HAP-1 (cell line): Measurements from ENCODE around the gene ARF3.
A peak's percentile ranks its signal among the peaks of the same experiment; 100 is the strongest.

Experiments used
- DNase-seq, 2 experiments: peaks; one replicate each; pipeline ENCODE4 v3.0.0-alpha.2; 2016 to 2020; ENCODE audit warnings: low spot score in 2 of 2
- H3K27me3 ChIP-seq: fragments of 250-450 bp; sonication (Bioruptor Pico); 2 replicates; pipeline ENCODE4 v1.5.1; 2020; ENCODE audit warnings: low read depth, mild to moderate bottlenecking, moderate library complexity
- H3K36me3 ChIP-seq: fragments of 250-450 bp; sonication (Bioruptor Pico); replicated peaks from 2 replicates; pipeline ENCODE4 v1.5.1; 2020; ENCODE audit warnings: mild to moderate bottlenecking
- H3K4me1 ChIP-seq: fragments of 250-450 bp; sonication (Bioruptor Pico); 2 replicates; pipeline ENCODE4 v1.5.1; 2020; ENCODE audit warnings: mild to moderate bottlenecking
- H3K4me3 ChIP-seq: fragments of 250-450 bp; sonication (Bioruptor Pico); 2 replicates; pipeline ENCODE4 v1.5.1; 2020; ENCODE audit warnings: mild to moderate bottlenecking, moderate library complexity
- H3K9me3 ChIP-seq: fragments of 250-450 bp; sonication (Bioruptor Pico); 2 replicates; pipeline ENCODE4 v1.5.1; 2020; ENCODE audit warnings: mild to moderate bottlenecking, moderate library complexity
- in situ Hi-C: fragments of 300-500 bp; cut with MboI; formaldehyde crosslinking; loops from 3 replicates; pipeline ENCODE4 v1.14.3; 2020; ENCODE audit warnings: low sequenced_read_pairs, inconsistent platforms, mixed read lengths

ARF3 gene

GRCh38 chr12:48990552-48990951 is 33.3 kb upstream of the ARF3 start:
- in situ Hi-C loops: no loop called here
- H3K4me1 ChIP-seq: peaks cover 27% of the 10 kb centered on the region
- no peaks in the 10 kb centered on the region for H3K27me3 ChIP-seq
- no peak overlapping the region for H3K4me3 ChIP-seq
- DNase-seq: no peak
- no peaks in the 10 kb centered on the region for H3K9me3 ChIP-seq
- no peaks in the 10 kb centered on the region for H3K36me3 ChIP-seq

- H3K4me3 ChIP-seq: no peak overlapping the region
- in situ Hi-C loops: no loop called here
- no peaks in the 10 kb centered on the region for H3K27me3 ChIP-seq
- no peaks in the 10 kb centered on the region; the same call in 1 of the 2 replicates for H3K36me3 ChIP-seq
- peaks cover 26% of the 10 kb centered on the region for H3K4me1 ChIP-seq
- no peaks in the 10 kb centered on the region for H3K9me3 ChIP-seq
- peak in 1 of 2 experiments; percentile 86 for DNase-seq
These were observed 30.9 kb upstream of the ARF3 start for GRCh38 chr12:48988030-48988649.

- no peaks in the 10 kb centered on the region; the same call in 1 of the 2 replicates for H3K36me3 ChIP-seq
- DNase-seq: peak; percentile 86 to 93
- no peaks in the 10 kb centered on the region for H3K9me3 ChIP-seq
- in situ Hi-C loops: no loop called here
- H3K4me1 ChIP-seq: peaks cover 26% of the 10 kb centered on the region
- H3K27me3 ChIP-seq: peaks cover 8% of the 10 kb centered on the region
- H3K4me3 ChIP-seq: no peak overlapping the region
These were observed 29.5 kb upstream of the ARF3 start for GRCh38 chr12:48986720-48987291.

GRCh38 chr12:48985901-48986300 is 28.6 kb upstream of the ARF3 start:
- no peak overlapping the region for H3K4me3 ChIP-seq
- in situ Hi-C loops: no loop called here
- peaks cover 26% of the 10 kb centered on the region for H3K4me1 ChIP-seq
- no peak for DNase-seq
- H3K36me3 ChIP-seq: no peaks in the 10 kb centered on the region; the same call in 1 of the 2 replicates
- H3K27me3 ChIP-seq: peaks cover 16% of the 10 kb centered on the region
- no peaks in the 10 kb centered on the region for H3K9me3 ChIP-seq

GRCh38 chr12:48985475-48985897 is 28.2 kb upstream of the ARF3 start:
- peaks cover 26% of the 10 kb centered on the region for H3K4me1 ChIP-seq
- no peak overlapping the region for H3K4me3 ChIP-seq
- in situ Hi-C loops: no loop called here
- no peaks in the 10 kb centered on the region; the same call in 1 of the 2 replicates for H3K36me3 ChIP-seq
- H3K9me3 ChIP-seq: no peaks in the 10 kb centered on the region
- DNase-seq: no peak
- peaks cover 16% of the 10 kb centered on the region for H3K27me3 ChIP-seq

- in situ Hi-C loops: no loop called here
- DNase-seq: no peak
- H3K27me3 ChIP-seq: peaks cover 16% of the 10 kb centered on the region
These were observed 25.3 kb upstream of the ARF3 start for GRCh38 chr12:48982397-48983080.

GRCh38 chr12:48981757-48982157 is 24.5 kb upstream of the ARF3 start:
- Histone ChIP-seq H3K9me3 (no peaks in the 10 kb centered on the region), H3K36me3 (no peaks in the 10 kb centered on the region; the same call in 1 of the 2 replicates), H3K27me3 (peaks cover 16% of the 10 kb centered on the region), H3K4me1 (peaks cover 14% of the 10 kb centered on the region), H3K4me3 (no peak overlapping the region)
- no peak for DNase-seq
- in situ Hi-C loops: no loop called here

More at GRCh38 chr12:48982397-48983080, 25.3 kb upstream of the ARF3 start:
- peaks cover 20% of the 10 kb centered on the region for H3K4me1 ChIP-seq
- no peaks in the 10 kb centered on the region for H3K9me3 ChIP-seq
- H3K4me3 ChIP-seq: no peak overlapping the region
- no peaks in the 10 kb centered on the region; the same call in 1 of the 2 replicates for H3K36me3 ChIP-seq

- Histone ChIP-seq H3K4me1 (peaks cover 8% of the 10 kb centered on the region), H3K36me3 (no peaks in the 10 kb centered on the region; the same call in 1 of the 2 replicates), H3K4me3 (peak overlapping the region; percentile 4; the same call in 1 of the 2 replicates), H3K9me3 (no peaks in the 10 kb centered on the region), H3K27me3 (peaks cover 16% of the 10 kb centered on the region)
- in situ Hi-C loops: no loop called here
- DNase-seq: peak in 1 of 2 experiments; percentile 43
These were observed 23.9 kb upstream of the ARF3 start for GRCh38 chr12:48980953-48981756.

GRCh38 chr12:48980389-48980952 is 23.2 kb upstream of the ARF3 start:
- Histone ChIP-seq H3K9me3 (no peaks in the 10 kb centered on the region), H3K27me3 (peaks cover 16% of the 10 kb centered on the region), H3K4me3 (no peak overlapping the region), H3K36me3 (no peaks in the 10 kb centered on the region; the same call in 1 of the 2 replicates), H3K4me1 (peaks cover under 1% of the 10 kb centered on the region)
- DNase-seq: no peak
- in situ Hi-C loops: no loop called here

- no peaks in the 10 kb centered on the region for H3K36me3 ChIP-seq
- in situ Hi-C loops: loop anchor here (5.0 kb wide), 1 partner anchor 117 kb away; no protein-coding TSS in a partner anchor
These were observed 22.5 kb upstream of the ARF3 start for GRCh38 chr12:48979602-48980388.

GRCh38 chr12:48978741-48979601 is 21.7 kb upstream of the ARF3 start:
- Histone ChIP-seq H3K27me3 (peaks cover 16% of the 10 kb centered on the region), H3K4me3 (no peak overlapping the region)
- in situ Hi-C loops: loop anchor here (5.0 kb wide), 1 partner anchor 117 kb away; no protein-coding TSS in a partner anchor

More at GRCh38 chr12:48979602-48980388, 22.5 kb upstream of the ARF3 start:
- Histone ChIP-seq H3K27me3 (peaks cover 16% of the 10 kb centered on the region), H3K4me1 (no peaks in the 10 kb centered on the region; the same call in 1 of the 2 replicates), H3K9me3 (no peaks in the 10 kb centered on the region), H3K4me3 (no peak overlapping the region)
- no peak for DNase-seq

More at GRCh38 chr12:48978741-48979601, 21.7 kb upstream of the ARF3 start:
- Histone ChIP-seq H3K4me1 (no peaks in the 10 kb centered on the region; the same call in 1 of the 2 replicates), H3K36me3 (no peaks in the 10 kb centered on the region), H3K9me3 (no peaks in the 10 kb centered on the region)
- DNase-seq: no peak
